HK-2 (cell line): ENCODE measurements around the gene FGFRL1.

Experiments used
- DNase-seq: peaks from one replicate; pipeline ENCODE4 v3.0.0-alpha.2; 2018; ENCODE audit not compliant: unreplicated experiment

Gene FGFRL1

GRCh38 chr4:1075225-1075624, 63.8 kb downstream of the FGFRL1 start:
- DNase-seq, result no peak

- DNase-seq, result no peak
Measured at GRCh38 chr4:1075809-1076699, 64.6 kb downstream of the FGFRL1 start.
